Activated T-cell treated with anti-CD3 and anti-CD28 coated beads, Interleukin-2, amount 50 U/mL, for 72 hours (primary cell): ENCODE measurements around the gene FCGR3B. TPM values are rescaled to one million over a fixed set of nuclear protein-coding genes. Genes with fewer than 3 reads are reported as not detected.
"Not testable (repeated sequence)": the region's sequence is repeated elsewhere in the genome, so short reads cannot be mapped to it uniquely, and the experiment has no call there.

Experiments
- ATAC-seq, 2 donors: fragments of 150-1000 bp; cut with Tn5 transposase; replicated peaks in 1 of 2; 2 replicates each; pipeline ENCODE4 v1.10.0; 2021; ENCODE audit warnings: moderate library complexity in 2 of 2, mild to moderate bottlenecking in 1 of 2
- DNase-seq, 2 donors: peaks; one replicate each; pipeline ENCODE4 v3.0.0; 2021 to 2022; ENCODE audit warnings: mixed read lengths in 1 of 2
- H3K27ac Mint-ChIP-seq: one replicate; pipeline ENCODE4 v1.8.0; 2022; ENCODE audit warnings: mild to moderate bottlenecking, moderate library complexity, mixed read lengths
- H3K27me3 Mint-ChIP-seq: one replicate; pipeline ENCODE4 v1.8.0; 2022; ENCODE audit warnings: low read depth, mixed read lengths
- H3K36me3 Mint-ChIP-seq, 2 donors: one replicate each; pipeline ENCODE4 v1.8.0; 2022; ENCODE audit warnings: mixed read lengths in 2 of 2, mild to moderate bottlenecking in 1 of 2; ENCODE audit not compliant: insufficient read depth in 2 of 2
- H3K4me1 Mint-ChIP-seq: one replicate; pipeline ENCODE4 v1.8.0; 2022; ENCODE audit warnings: low read depth, mixed read lengths
- H3K4me3 Mint-ChIP-seq, 2 donors: one replicate each; pipeline ENCODE4 v1.8.0; 2022; ENCODE audit warnings: mild to moderate bottlenecking in 2 of 2, mixed read lengths in 2 of 2, moderate library complexity in 2 of 2
- H3K9me3 Mint-ChIP-seq, 2 donors: one replicate each; pipeline ENCODE4 v1.8.0; 2022; ENCODE audit warnings: mixed read lengths in 2 of 2
- total RNA-seq, 2 donors: library from RNA; stranded (reverse); gene quantifications; one replicate each; pipeline ENCODE4 v1.2.3, GENCODE V29; 2022

FCGR3B gene
- total RNA-seq = under 1 TPM in 1 of 2 donors, not detected in 1; 0.30 TPM

DNA sequence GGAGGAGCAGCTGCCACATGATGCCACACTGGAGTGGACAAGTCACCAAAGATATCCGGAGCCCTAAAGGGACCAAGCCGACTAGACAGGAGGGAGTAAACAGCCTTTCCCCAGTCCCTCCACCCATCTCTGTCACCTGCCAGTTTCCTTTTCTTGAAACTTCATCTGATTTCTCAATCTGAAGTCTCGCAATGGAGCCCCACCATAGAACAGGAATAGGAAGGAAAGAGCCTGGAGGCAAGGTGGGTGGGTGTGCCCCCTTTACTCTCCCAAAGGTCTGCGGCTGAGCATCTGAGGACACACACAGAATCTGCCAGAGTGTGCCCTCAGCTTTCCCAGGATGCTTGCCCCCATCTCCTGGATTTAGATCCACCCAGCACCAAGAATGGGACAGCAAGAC is at the start of gene FCGR3B:
FCGR3B (minus strand) TSS at position 101 of the 400 bp plus-strand sequence; CDS start at position 19, 82 bp downstream.
- H3K36me3 Mint-ChIP-seq = peaks cover 0 to 1% of the 10 kb centered on the region in 2 donors
- DNase-seq (no peak), ATAC-seq (no peak)
- no peaks in the 10 kb centered on the region for H3K27me3 Mint-ChIP-seq
- H3K9me3 Mint-ChIP-seq = peaks cover 0 to 2% of the 10 kb centered on the region in 2 donors
- H3K4me1 Mint-ChIP-seq = peaks cover 15% of the 10 kb centered on the region
- H3K4me3 Mint-ChIP-seq = no peak within 1 kb of the TSS
- H3K27ac Mint-ChIP-seq = no peak within 1 kb of the TSS

DNA sequence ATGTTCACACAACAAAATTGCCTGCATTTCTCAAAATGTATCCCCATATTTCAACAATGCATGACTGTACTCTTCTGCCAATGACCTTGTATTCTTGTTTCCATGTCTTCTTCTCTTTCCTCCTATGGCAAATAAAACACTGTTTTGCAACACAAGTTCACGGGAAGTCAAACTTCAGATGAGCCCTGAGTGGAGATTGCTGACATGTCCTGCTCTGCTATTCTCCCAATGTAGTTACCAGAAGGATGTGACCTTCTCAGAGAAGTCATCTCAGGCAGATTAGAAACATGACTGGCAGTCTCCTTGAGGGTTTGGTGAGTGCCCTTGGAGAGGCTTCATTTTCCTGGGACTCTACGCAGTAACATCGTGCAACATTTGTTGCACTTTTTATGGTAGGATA is 47.5 kb upstream of the FCGR3B start:
- Mint-ChIP-seq H3K4me1 (peaks cover 9% of the 10 kb centered on the region), H3K36me3 (no peaks in the 10 kb centered on the region), H3K9me3 (no peaks in the 10 kb centered on the region), H3K27ac (no peak overlapping the region), H3K27me3 (peaks cover 30% of the 10 kb centered on the region), H3K4me3 (no peak overlapping the region)
- ATAC-seq (no peak), DNase-seq (no peak)

GRCh38 chr1:161676958-161677689 is 46.1 kb upstream of the FCGR3B start:
- DNase-seq = no peak
- no peak overlapping the region for H3K4me3 Mint-ChIP-seq
- no peak overlapping the region for H3K27ac Mint-ChIP-seq
- H3K9me3 Mint-ChIP-seq = no peaks in the 10 kb centered on the region
- H3K4me1 Mint-ChIP-seq = peaks cover 9% of the 10 kb centered on the region
- no peaks in the 10 kb centered on the region for H3K36me3 Mint-ChIP-seq
- peaks cover 16% of the 10 kb centered on the region for H3K27me3 Mint-ChIP-seq
- ATAC-seq = no peak

DNA sequence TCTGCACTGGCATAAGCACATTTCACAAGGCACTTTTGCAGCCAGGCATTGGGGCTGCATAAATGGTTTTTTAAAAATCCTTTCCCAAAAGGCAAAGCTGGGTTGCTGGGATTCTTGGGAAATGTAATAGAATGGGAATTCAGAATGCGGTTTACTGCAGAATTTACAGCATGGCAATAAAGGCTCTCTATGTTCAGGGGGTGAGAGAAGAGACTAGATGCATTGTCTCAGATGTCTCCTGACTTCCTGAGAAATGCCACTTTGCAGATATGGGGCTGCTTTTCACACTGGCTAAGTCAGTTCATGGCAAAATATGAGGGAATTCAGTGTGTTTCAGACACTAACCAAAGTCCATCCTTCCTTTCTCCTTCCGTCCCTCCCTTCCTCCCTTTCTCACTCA is 45.5 kb upstream of the FCGR3B start:
- Mint-ChIP-seq H3K27me3 (peaks cover 9% of the 10 kb centered on the region), H3K4me1 (peaks cover 10% of the 10 kb centered on the region), H3K9me3 (no peaks in the 10 kb centered on the region), H3K4me3 (no peak overlapping the region), H3K27ac (no peak overlapping the region), H3K36me3 (no peaks in the 10 kb centered on the region)
- no peak for DNase-seq
- no peak for ATAC-seq

GRCh38 chr1:161674908-161675307 is 43.9 kb upstream of the FCGR3B start:
- not testable (repeated sequence) for ATAC-seq

GRCh38 chr1:161674447-161674846 is 43.5 kb upstream of the FCGR3B start:
- not testable (repeated sequence) for H3K4me3 Mint-ChIP-seq, H3K27ac Mint-ChIP-seq, DNase-seq, H3K36me3 Mint-ChIP-seq, H3K27me3 Mint-ChIP-seq, H3K9me3 Mint-ChIP-seq, ATAC-seq
- peaks cover 14% of the 10 kb centered on the region for H3K4me1 Mint-ChIP-seq

More at GRCh38 chr1:161674908-161675307, 43.9 kb upstream of the FCGR3B start:
- H3K4me1 Mint-ChIP-seq = peaks cover 14% of the 10 kb centered on the region
- H3K27ac Mint-ChIP-seq, H3K9me3 Mint-ChIP-seq, H3K4me3 Mint-ChIP-seq, H3K36me3 Mint-ChIP-seq, H3K27me3 Mint-ChIP-seq, DNase-seq: not testable (repeated sequence)

DNA sequence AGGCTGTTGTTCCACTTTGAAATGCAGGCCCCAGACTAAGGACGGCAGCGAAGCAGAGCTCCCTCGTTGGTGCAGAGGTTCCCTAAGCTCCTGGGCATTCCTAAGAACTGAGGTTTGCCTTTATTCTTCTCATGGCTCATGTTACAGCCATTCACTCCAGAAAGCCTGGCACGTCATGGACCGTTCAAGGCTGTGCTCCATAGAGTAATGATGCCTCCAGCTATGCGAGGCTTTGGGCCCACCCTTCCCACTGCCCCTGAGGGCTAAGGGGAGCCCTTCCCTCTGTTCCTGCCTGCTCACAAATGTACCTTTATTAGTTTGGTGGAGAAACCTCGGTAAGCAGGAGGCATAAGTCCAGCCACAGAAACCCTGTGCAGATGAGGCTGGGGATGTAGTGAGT is 42.5 kb upstream of the FCGR3B start:
- not testable (repeated sequence) for DNase-seq, H3K36me3 Mint-ChIP-seq, H3K27me3 Mint-ChIP-seq, H3K27ac Mint-ChIP-seq, ATAC-seq, H3K4me3 Mint-ChIP-seq, H3K9me3 Mint-ChIP-seq
- H3K4me1 Mint-ChIP-seq = peaks cover 14% of the 10 kb centered on the region

- ATAC-seq = peak; percentile 81 to 82
- peak overlapping the region in 1 of 2 donors; percentile 42 for H3K4me3 Mint-ChIP-seq
- not testable (repeated sequence) for H3K36me3 Mint-ChIP-seq, H3K27me3 Mint-ChIP-seq, H3K9me3 Mint-ChIP-seq, H3K27ac Mint-ChIP-seq, DNase-seq
- H3K4me1 Mint-ChIP-seq = peaks cover 14% of the 10 kb centered on the region
These were observed 40.4 kb upstream of the FCGR3B start for GRCh38 chr1:161671045-161672020.

- not testable (repeated sequence) for H3K9me3 Mint-ChIP-seq, H3K4me3 Mint-ChIP-seq, H3K27ac Mint-ChIP-seq, DNase-seq, H3K27me3 Mint-ChIP-seq, H3K36me3 Mint-ChIP-seq, ATAC-seq, H3K4me1 Mint-ChIP-seq
These were observed 33.7 kb upstream of the FCGR3B start for GRCh38 chr1:161664689-161665088.

DNA sequence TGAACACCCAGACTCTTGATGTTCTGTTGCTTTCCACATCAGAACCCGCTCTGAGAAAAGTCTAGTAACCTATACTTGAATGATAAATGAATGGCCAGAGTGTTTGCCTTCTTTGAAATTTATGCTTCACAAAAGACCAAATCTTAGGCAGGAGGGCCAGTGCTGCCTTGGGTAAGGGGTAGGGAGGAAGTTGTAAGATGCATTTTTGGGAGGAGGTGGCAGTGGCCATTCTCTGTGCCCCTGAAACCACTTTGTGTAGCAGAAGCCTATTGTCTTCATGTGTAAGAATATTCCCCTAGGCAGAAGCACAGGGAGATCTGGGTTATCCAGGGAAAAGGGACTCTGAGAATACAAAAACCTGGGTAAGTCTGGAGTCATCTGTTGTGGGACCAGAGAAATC is 32.6 kb upstream of the FCGR3B start:
- DNase-seq, H3K27ac Mint-ChIP-seq, H3K4me1 Mint-ChIP-seq, H3K4me3 Mint-ChIP-seq, H3K9me3 Mint-ChIP-seq, H3K27me3 Mint-ChIP-seq, H3K36me3 Mint-ChIP-seq, ATAC-seq: not testable (repeated sequence)

- H3K4me1 Mint-ChIP-seq, H3K4me3 Mint-ChIP-seq, H3K27ac Mint-ChIP-seq, H3K9me3 Mint-ChIP-seq, H3K27me3 Mint-ChIP-seq, DNase-seq, H3K36me3 Mint-ChIP-seq, ATAC-seq: not testable (repeated sequence)
These were observed 31.8 kb upstream of the FCGR3B start, which contains the start of gene FCGR2B for GRCh38 chr1:161662684-161663339. FCGR2B (plus strand) TSS chr1:161663143; CDS start chr1:161663242, 99 bp downstream.

DNA sequence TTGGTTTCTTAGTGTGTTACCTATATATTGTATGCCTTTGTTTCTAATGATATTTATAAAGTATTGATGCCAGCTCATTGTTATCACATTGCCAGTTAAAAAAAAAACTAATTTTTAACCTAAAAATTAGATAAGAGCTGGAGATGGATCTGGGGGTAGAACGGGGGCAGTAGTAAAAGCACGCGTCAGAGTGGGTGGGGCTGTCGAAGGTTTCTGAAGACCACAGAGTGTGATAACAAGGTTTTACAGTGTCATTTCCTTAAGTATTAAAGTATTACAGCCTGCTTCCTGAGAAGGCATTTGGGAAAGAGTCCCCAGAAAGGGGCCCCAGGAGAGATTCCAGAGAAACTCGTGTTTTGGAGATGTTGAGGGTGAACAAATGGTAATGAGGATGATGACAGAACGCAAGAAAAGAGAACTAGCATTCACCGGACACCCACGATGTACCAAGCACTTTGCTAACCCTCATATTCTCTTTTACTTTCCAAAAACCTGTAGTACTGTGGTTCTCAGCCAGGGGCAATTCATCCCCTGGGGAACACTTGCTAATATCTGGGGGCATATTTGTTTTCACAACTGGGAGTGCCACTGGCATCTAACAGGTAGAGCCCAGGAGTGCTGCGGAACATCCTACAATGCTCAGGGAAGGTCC is 30.8 kb upstream of the FCGR3B start:
- ATAC-seq = peak in 1 of 2 donors; percentile 41
- H3K9me3 Mint-ChIP-seq, H3K4me3 Mint-ChIP-seq, H3K36me3 Mint-ChIP-seq, DNase-seq, H3K27ac Mint-ChIP-seq, H3K27me3 Mint-ChIP-seq, H3K4me1 Mint-ChIP-seq: not testable (repeated sequence)
